Measurements from ENCODE around the gene VAV2.

Gene VAV2

DNA sequence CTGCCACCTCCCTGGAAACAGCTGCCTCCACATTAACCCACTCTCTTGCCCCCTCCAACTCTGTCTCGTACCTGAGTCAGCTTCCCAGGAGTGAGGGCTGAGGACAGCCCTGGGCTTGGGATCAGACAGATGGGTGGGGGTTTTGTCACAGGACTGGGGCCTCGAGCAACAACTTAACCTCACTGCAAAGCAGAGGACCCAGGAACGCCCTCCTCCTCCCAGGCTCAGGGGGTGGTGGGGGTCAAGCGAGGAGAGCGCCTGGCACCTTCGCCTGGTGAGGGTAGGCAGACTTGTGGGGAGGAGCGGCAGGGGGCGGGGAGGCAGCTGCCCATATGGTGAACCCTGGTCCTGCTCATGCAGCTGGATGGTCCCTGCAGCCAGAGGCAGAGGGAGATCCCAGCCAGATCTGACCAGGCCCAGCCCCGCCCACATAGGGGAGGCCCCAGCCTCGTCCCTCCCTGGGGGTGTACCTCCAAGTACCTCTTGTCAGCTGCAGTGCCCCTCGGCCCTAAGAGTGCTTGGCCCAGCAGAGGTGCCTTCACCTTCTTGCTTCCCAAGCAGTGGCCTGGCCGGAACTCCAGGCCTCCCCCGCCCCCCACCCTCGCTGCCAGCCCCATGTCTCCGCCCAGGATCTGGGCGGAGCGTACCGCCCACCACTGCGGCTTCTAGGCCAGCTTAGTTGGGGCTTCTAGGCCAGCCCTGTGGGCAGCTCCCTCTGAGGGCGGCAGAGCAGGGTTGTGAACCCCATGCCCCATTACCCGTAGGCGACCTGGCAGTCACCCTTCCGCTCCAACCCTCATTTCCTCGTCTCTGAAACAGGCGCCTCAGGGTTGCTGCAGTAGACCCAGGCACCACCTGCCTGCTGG is 254.1 kb downstream of the VAV2 start, which contains the start of gene SARDH:
TSS of gene SARDH (minus strand) at position 579 of the 866 bp plus-strand sequence. CDS start 4,179 bp downstream, outside the sequence.
- TF ChIP-seq, protein P1, sequence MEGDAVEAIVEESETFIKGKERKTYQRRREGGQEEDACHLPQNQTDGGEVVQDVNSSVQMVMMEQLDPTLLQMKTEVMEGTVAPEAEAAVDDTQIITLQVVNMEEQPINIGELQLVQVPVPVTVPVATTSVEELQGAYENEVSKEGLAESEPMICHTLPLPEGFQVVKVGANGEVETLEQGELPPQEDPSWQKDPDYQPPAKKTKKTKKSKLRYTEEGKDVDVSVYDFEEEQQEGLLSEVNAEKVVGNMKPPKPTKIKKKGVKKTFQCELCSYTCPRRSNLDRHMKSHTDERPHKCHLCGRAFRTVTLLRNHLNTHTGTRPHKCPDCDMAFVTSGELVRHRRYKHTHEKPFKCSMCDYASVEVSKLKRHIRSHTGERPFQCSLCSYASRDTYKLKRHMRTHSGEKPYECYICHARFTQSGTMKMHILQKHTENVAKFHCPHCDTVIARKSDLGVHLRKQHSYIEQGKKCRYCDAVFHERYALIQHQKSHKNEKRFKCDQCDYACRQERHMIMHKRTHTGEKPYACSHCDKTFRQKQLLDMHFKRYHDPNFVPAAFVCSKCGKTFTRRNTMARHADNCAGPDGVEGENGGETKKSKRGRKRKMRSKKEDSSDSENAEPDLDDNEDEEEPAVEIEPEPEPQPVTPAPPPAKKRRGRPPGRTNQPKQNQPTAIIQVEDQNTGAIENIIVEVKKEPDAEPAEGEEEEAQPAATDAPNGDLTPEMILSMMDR (conservative IDR thresholded peaks at IDR 0.05) = no peak
- no peak within 1 kb of the TSS for H3K27ac ChIP-seq

DNA sequence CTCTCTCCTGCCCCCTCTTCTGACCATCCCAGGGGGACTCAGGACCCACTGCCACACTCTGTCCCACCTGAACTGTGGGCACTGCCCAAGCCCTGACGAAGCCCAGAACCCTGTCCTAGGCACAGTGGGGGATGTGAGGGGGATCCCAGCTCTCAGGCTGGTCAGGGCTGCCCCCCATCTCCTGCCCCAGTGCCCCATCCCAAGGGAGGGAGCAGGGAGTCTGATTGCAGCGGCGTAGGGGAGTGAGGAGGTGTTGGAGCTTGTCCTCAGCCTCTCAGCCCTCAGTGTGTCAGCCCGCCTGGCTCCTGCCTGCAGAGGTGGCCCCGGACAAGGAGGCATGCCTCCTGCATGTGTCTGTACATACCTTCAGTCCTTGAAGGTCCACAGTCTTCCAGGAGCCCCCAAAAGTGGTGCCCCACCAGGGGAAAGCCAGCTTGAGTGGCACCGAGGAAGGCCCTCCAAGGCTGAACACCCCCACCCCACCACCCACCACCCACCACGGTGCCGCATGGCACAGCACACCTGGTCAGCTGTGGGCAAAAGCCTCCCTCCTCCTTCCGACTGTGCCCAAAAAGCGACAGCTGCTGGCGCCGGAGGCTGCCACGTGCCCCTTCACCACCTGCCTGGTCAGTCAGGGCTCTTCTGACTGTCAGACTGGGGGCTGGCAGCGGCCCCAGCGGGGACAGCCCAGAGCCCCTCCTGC is 254.9 kb downstream of the VAV2 start:
- TF ChIP-seq, protein P1 (conservative IDR thresholded peaks at IDR 0.05) = no peak
- no peak for TF ChIP-seq ZFX (IDR thresholded peaks at IDR 0.05)
- H3K27ac ChIP-seq = no peak overlapping the region

DNA sequence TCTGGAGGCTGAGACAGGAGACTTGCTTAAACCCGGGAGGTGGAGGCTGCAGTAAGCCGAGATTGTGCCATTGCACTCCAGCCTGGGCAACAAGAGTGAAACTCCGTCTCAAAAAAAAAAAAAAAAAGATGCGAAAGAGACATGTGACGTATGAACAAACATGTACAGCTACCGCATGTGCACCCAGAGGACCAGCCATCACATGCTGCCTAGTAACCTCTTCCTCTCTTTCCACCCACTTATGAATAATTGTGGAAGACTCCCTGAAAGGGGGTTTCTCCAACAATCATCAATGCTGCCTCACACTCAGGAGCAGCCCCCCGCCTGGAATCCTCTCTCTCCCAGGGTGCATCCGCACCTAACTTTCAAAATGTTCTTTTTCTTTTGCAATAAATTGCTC is 256.2 kb downstream of the VAV2 start:
- TF ChIP-seq, protein P1 (conservative IDR thresholded peaks at IDR 0.05) = no peak
- TF ChIP-seq ZFX (IDR thresholded peaks at IDR 0.05) = no peak
- H3K27ac ChIP-seq = no peak overlapping the region

DNA sequence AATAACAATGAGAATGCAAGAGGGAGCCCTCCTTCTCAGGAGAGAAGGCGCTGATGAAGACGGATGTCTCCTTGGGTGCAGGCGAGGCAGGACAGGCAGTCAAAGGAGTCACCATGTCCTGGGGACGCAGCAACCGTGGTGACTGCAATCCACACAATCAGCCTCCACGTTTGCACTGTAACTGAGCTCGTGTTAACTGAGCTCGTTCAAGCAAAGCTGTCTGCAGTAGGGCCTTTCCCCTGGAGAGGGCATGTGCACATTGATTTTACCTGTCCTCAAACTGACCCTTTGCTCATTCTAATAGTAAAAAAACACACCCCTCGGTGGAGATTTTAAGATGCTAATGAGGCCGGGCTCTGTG is 256.7 kb downstream of the VAV2 start:
- TF ChIP-seq, protein P1 (conservative IDR thresholded peaks at IDR 0.05) = no peak
- no peak for TF ChIP-seq ZFX (IDR thresholded peaks at IDR 0.05)
- H3K27ac ChIP-seq = no peak overlapping the region

DNA sequence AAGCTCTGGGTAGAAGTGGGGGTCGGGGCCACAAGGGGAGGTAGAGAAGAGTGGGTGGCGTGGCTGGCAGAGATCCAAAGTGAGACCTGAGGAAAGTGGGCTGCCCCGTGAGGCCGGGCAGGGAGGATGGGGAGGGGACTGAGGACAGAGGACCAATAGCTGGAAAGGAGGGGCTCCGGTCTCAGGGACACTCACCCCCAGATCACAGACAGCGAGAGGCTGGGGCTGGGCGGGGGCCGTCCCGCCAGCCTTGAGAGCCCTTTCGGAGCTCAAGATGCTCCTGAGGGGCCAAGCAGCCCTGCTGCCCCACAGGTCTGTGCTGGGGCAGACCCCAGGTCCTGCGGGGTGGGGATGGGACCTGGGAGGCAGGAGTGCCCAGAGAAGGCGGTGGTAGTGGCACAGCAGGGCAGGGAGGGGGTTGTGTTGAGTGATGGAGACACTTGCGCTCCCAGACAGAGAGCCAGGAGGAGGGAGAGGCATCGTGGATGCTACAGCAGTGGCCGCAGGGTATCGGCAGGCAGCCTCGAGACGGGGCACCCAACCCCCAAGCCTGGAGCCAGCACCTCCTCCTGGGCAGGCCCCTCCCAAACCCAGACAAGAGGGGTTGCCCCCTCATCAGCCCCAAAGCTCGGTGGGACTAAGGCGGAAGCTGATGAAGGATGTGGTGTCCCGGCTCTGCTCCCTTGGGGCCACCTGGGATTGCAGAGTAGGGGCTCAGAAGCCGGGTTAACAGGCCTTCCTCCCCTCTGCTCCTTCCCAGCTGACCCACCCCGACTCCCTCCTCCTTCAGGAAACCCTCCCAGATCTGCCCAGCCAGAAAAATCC is 257.3 kb downstream of the VAV2 start:
- TF ChIP-seq ZFX (IDR thresholded peaks at IDR 0.05) = no peak
- TF ChIP-seq, protein P1 (conservative IDR thresholded peaks at IDR 0.05) = no peak
- H3K27ac ChIP-seq = no peak overlapping the region

DNA sequence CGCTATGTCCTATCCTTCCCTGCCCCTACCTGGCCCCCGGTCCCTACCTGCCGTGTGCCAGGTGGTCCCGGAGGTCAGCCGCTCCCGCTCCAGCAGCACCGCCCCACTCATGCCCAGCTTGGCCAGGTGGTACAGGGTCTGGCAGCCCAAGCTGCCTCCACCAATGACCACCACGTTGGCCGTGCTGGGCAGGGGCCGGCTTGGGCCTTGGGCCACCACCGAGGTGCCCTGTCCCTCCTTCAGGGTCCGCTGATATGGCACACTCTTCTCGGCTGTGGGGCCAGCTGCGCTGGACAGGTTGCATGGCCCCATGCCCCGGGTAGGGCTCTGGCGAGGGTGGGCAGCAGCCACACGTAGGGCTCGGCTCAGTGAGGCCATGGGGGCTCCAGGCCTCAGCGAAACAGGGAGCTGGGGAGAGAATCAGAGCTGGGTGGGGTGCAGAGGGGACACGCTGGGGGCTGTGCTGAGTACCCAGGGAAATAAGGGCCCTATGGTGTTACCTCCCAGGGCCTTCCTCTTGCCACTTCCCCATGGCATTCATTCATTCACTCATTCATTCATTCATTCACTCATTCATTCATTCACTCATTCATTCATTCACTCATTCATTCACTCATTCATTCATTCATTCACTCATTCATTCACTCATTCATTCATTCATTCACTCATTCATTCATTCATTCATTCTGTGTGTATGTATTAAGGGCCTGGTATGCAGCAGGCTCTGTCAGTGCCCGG is 258.2 kb downstream of the VAV2 start:
- TF ChIP-seq, protein P1 (conservative IDR thresholded peaks at IDR 0.05) = no peak
- TF ChIP-seq ZFX (IDR thresholded peaks at IDR 0.05) = no peak
- H3K27ac ChIP-seq = no peak overlapping the region

Measured in C4-2B (cell line).